ENCODE results near the gene HCST.
"Not testable (repeated sequence)": the region's sequence is repeated elsewhere in the genome, so short reads cannot be mapped to it uniquely, and the experiment has no call there.

HCST gene

GRCh38 chr19:35879770-35880317, 22.5 kb upstream of the HCST start:
- peak in 1 of 2 donors; percentile 72 for DNase-seq (ENCODE audit: low read depth in 2 of 2)

- no peak for DNase-seq (ENCODE audit: low read depth in 2 of 2)
Measured at GRCh38 chr19:35882114-35882832, 20.1 kb upstream of the HCST start.

GRCh38 chr19:35883882-35884281, 18.4 kb upstream of the HCST start:
- no peak for DNase-seq (ENCODE audit: low read depth in 2 of 2)

- DNase-seq (ENCODE audit: low read depth in 2 of 2) = no peak
Measured at GRCh38 chr19:35885225-35885738, 17.0 kb upstream of the HCST start.

- no peak for DNase-seq (ENCODE audit: low read depth in 2 of 2)
Measured at GRCh38 chr19:35885904-35886303, 16.4 kb upstream of the HCST start.

GRCh38 chr19:35887197-35887596, 15.1 kb upstream of the HCST start:
- DNase-seq (ENCODE audit: low read depth in 2 of 2) = no peak

GRCh38 chr19:35888398-35888797, 13.9 kb upstream of the HCST start:
- DNase-seq (ENCODE audit: low read depth in 2 of 2) = no peak

GRCh38 chr19:35889370-35890112, 12.8 kb upstream of the HCST start:
- no peak for DNase-seq (ENCODE audit: low read depth in 2 of 2)

- DNase-seq (ENCODE audit: low read depth in 2 of 2) = no peak
Measured at GRCh38 chr19:35890113-35890650, 12.1 kb upstream of the HCST start.

GRCh38 chr19:35891819-35892218, 10.5 kb upstream of the HCST start:
- DNase-seq (ENCODE audit: low read depth in 2 of 2) = not testable (repeated sequence)

GRCh38 chr19:35894342-35894741, 8.0 kb upstream of the HCST start:
- no peak for DNase-seq (ENCODE audit: low read depth in 2 of 2)

- DNase-seq (ENCODE audit: low read depth in 2 of 2) = no peak
Measured at GRCh38 chr19:35895911-35896642, 6.3 kb upstream of the HCST start.

- no peak for DNase-seq (ENCODE audit: low read depth in 2 of 2)
Measured at GRCh38 chr19:35896643-35897040, 5.7 kb upstream of the HCST start.

- DNase-seq (ENCODE audit: low read depth in 2 of 2) = no peak
Measured at GRCh38 chr19:35897706-35898451, 4.5 kb upstream of the HCST start.

- DNase-seq (ENCODE audit: low read depth in 2 of 2) = no peak
Measured at GRCh38 chr19:35898499-35898809, 3.9 kb upstream of the HCST start.

GRCh38 chr19:35899547-35900214, 2.6 kb upstream of the HCST start:
- peak; percentile 82 to 83 for DNase-seq (ENCODE audit: low read depth in 2 of 2)

- no peak for DNase-seq (ENCODE audit: low read depth in 2 of 2)
Measured at GRCh38 chr19:35901055-35901644, 1.2 kb upstream of the HCST start.

GRCh38 chr19:35902870-35903475, 644 bp downstream of the HCST start:
- no peak for DNase-seq (ENCODE audit: low read depth in 2 of 2)

GRCh38 chr19:35903550-35904179, 1.3 kb downstream of the HCST start:
- peak; percentile 78 to 90 for DNase-seq (ENCODE audit: low read depth in 2 of 2)

All from stimulated activated CD4-positive, alpha-beta T cell treated with anti-CD3 and anti-CD28 coated beads, Interleukin-1b, Interleukin-23, amount 100 ng/mL, for 4 hours (primary cell).